T-helper 2 cell treated with Interferon-gamma antibody and Interleukin-4, amounts not matched to agents 5 μg/mL and 100 μg/mL, for 36 hours (primary cell): ENCODE measurements around the gene LRPAP1.

Experiments used
- DNase-seq: peaks from one replicate; pipeline ENCODE4 v3.0.0; 2021; ENCODE audit warnings: low spot score
- H3K27ac Mint-ChIP-seq: one replicate; pipeline ENCODE4 v1.8.0; 2021; ENCODE audit warnings: mild to moderate bottlenecking, mixed read lengths
- H3K27me3 Mint-ChIP-seq: one replicate; pipeline ENCODE4 v1.8.0; 2021; ENCODE audit warnings: low read depth, mixed read lengths
- H3K36me3 Mint-ChIP-seq: one replicate; pipeline ENCODE4 v1.8.0; 2021; ENCODE audit warnings: low read depth, mixed read lengths
- H3K4me1 Mint-ChIP-seq: one replicate; pipeline ENCODE4 v1.8.0; 2021; ENCODE audit warnings: low read depth, mixed read lengths
- H3K4me3 Mint-ChIP-seq: one replicate; pipeline ENCODE4 v1.8.0; 2022; ENCODE audit warnings: mild to moderate bottlenecking, moderate library complexity, mixed read lengths
- H3K9me3 Mint-ChIP-seq: one replicate; pipeline ENCODE4 v1.8.0; 2021; ENCODE audit warnings: mixed read lengths

LRPAP1 gene

DNA sequence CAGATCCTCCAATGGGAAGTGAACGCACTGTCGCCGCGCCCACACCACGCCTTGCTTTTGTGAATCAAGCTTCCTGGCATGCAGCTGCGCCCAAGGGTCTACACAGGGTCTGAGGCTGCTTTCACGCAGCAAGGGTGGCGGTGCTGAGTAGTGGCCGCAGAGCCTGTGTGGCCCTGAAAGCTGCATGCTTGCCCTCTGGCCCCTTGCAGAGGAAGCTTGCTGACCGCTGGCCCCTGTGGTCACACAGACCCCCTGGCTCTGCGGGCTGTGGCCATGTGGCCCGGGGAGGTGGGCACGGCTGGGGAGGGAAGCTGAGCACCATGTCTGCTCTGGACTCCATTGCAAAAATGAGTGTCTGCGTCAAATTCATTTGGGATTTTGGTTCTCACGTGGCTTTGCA, 60.3 kb downstream of the LRPAP1 start:
- Mint-ChIP-seq H3K4me1 (no peaks in the 10 kb centered on the region), H3K27me3 (no peaks in the 10 kb centered on the region), H3K9me3 (no peaks in the 10 kb centered on the region), H3K36me3 (no peaks in the 10 kb centered on the region), H3K4me3 (no peak overlapping the region), H3K27ac (no peak overlapping the region)
- DNase-seq = no peak

DNA sequence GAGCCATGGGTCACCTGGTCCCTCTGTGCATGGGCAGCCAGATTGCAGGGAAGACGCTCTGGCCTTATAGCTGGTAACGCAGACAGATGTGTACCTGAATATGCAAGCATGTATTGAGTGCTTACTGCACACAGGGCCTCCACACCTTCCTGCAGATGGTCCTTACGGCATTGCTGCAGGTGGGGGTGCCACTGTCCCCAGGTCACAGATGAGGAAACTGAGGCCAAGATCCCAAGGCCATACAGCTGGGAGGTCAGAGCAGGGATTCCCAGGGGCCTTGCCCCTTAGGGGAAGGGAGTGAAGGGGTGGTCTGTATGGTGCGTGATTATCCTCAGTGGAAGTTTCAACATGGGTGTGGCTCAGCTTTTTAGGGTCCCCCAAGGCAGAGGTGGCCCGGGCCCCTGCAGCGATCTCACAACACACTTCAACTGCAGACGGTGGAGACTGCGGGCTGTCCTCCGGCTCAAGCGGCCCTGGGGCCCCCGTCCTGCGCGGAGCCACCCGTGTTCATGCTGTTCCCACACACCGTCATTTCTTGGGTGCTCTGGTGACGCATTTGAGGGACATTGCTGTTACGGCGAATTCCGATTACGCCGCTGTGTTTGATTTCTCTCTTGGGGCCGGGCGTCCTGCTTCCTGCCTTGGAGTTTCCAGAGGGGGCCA, 61.0 kb downstream of the LRPAP1 start:
- Mint-ChIP-seq H3K36me3 (no peaks in the 10 kb centered on the region), H3K27me3 (no peaks in the 10 kb centered on the region), H3K27ac (no peak overlapping the region), H3K4me1 (no peaks in the 10 kb centered on the region), H3K9me3 (no peaks in the 10 kb centered on the region), H3K4me3 (no peak overlapping the region)
- no peak for DNase-seq

DNA sequence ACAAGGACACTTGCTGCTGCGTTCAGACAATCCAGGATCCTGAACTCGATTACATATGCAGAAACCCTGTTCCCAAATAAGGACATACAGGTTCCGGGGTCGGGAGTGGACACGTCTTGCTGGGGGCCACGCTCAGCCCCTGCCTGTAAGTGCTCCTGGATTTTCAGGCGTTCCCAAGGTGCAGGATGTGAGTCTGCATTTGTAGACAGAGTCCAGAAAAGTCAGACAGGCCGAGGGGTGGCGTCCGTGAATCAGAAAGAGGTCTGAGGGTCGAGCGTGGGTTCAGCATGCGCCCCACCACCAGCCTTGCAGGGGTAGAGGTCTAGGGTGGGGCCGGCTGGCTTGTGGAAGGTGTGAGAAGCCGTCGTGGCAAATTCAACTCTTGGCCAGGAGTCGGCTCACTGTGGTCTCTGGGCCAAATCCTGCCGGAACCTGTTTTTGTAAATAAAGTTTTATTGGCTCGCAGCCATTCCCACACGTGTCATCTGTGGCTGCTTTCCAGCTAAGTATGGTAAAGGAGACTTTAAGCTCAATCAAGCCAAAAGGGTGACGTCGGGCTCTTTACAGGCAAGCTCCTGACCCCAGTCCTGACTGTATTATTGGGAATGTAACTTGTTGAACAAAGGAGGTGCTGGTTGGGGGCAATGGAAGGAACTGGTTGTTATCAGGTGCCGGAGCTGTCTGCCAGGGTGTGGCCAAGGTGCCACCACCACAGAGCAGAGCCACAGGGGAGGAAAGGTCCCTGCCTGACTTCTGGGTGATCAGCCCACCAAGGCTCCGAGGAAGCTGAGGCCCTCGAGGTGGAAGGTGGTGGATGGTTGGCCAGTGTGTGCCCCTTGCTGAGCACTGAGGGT, 61.8 kb downstream of the LRPAP1 start:
- no peak overlapping the region for H3K27ac Mint-ChIP-seq
- no peaks in the 10 kb centered on the region for H3K9me3 Mint-ChIP-seq
- H3K36me3 Mint-ChIP-seq = no peaks in the 10 kb centered on the region
- no peaks in the 10 kb centered on the region for H3K4me1 Mint-ChIP-seq
- DNase-seq = no peak
- H3K4me3 Mint-ChIP-seq = no peak overlapping the region
- no peaks in the 10 kb centered on the region for H3K27me3 Mint-ChIP-seq

DNA sequence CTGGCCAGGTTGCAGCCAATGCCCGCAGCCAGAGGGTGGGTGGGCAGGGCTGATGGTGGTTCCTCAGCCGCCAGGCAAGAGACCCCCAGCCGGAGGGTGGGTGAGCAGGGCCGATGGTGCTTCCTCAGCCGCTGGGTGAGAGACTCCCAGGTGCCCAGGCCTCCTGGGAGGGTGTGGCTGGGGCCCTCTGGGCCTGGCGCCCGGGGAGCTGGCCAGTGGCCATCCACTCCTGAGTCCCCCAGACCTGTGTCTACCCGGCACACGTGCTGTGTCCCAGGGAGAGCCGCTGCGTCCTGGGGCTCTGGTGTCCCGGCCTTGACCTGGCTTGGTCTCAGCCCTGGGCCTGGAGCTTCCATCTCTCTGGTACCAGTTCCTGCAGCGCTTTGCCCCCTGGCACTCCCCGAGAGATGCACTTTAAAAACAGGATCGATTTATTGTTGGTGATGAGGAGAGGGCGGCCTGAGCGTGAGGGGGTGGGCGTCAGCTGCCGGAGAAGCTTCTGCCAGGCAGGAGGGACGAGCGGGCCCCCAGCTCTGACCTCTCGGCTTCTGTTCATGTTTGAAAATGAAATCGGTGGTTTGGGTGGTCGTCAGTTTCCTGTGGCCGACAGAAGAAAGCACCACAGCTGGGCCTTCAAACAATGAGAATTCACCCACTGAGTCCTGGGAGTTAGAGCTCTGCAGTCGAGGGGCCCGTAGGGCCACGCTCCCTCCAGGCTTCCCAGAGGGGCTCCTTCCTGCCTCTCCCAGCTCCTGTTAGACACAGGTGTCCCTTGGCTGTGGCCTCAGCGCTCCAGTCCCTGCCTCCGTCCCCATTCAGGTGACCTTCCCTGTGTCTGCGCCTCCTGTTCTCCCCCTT, 62.6 kb downstream of the LRPAP1 start:
- H3K27ac Mint-ChIP-seq = no peak overlapping the region
- no peak overlapping the region for H3K4me3 Mint-ChIP-seq
- no peaks in the 10 kb centered on the region for H3K36me3 Mint-ChIP-seq
- no peak for DNase-seq
- H3K27me3 Mint-ChIP-seq = no peaks in the 10 kb centered on the region
- no peaks in the 10 kb centered on the region for H3K9me3 Mint-ChIP-seq
- no peaks in the 10 kb centered on the region for H3K4me1 Mint-ChIP-seq

DNA sequence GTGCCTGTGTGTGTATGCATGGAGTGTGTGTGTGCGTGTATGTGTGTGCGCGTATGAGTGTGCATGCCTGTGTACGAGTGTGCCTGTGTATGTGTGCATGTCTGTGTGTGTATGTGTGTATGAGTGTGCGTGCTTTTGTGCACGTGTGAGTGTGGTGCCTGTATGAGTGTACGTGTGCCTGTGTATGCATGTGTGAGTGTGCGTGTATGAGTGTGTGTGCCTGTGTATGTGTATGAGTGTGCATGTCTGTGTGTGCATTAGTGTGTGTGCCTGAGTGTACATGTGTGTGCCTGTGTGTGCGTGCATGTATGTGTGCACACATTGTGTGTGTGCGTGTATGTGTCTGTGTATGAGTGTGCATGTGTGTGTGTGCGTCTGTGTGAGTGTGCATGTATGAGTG, 63.4 kb downstream of the LRPAP1 start:
- Mint-ChIP-seq H3K9me3 (no peaks in the 10 kb centered on the region), H3K27me3 (no peaks in the 10 kb centered on the region), H3K4me3 (no peak overlapping the region), H3K4me1 (no peaks in the 10 kb centered on the region), H3K27ac (no peak overlapping the region), H3K36me3 (no peaks in the 10 kb centered on the region)
- no peak for DNase-seq

DNA sequence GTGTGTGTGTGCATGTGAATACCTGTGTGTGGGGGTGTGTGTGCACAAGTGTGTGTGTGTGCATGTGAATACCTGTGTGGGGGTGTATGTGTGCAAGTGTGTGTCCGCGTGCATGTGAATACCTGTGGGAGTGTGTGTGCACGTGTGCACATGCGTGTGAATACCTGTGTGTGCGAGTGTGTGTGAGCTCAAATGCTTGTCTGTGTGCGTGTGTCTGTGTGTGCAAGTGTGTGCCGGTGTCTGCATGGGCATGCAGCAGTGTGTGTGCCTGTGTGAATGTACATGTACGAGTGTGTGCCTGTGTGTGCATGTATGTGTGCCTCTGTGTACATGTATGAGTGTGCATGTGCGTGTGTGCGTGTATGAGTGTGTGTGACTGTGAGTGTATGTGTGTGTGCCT, 64.1 kb downstream of the LRPAP1 start:
- DNase-seq = no peak
- no peak overlapping the region for H3K4me3 Mint-ChIP-seq
- H3K4me1 Mint-ChIP-seq = no peaks in the 10 kb centered on the region
- no peak overlapping the region for H3K27ac Mint-ChIP-seq
- no peaks in the 10 kb centered on the region for H3K27me3 Mint-ChIP-seq
- no peaks in the 10 kb centered on the region for H3K9me3 Mint-ChIP-seq
- H3K36me3 Mint-ChIP-seq = no peaks in the 10 kb centered on the region

DNA sequence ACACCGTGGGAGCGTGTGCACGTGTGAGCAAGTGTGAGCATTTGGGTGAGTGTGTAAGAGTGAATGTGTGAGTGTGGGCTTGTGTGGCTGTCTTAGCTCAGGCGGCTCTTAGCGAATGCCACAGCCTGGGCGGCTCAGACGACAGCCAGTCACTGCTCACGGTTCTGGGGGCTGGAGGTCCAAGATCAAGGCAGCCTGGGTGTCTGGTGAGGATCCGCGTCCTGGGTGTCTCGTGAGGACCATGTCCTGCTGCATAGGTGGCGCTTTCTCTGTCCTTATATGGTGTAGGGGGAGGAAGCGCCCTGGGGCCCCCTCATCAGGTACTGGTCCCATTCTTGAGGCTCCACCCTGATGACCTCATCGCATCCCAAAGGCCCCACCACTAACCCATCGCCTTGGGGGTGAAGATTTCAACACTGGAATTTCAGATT, 64.6 kb downstream of the LRPAP1 start:
- Mint-ChIP-seq H3K9me3 (no peaks in the 10 kb centered on the region), H3K4me1 (no peaks in the 10 kb centered on the region), H3K27me3 (peaks cover 2% of the 10 kb centered on the region), H3K4me3 (no peak overlapping the region), H3K27ac (no peak overlapping the region), H3K36me3 (no peaks in the 10 kb centered on the region)
- DNase-seq = no peak

DNA sequence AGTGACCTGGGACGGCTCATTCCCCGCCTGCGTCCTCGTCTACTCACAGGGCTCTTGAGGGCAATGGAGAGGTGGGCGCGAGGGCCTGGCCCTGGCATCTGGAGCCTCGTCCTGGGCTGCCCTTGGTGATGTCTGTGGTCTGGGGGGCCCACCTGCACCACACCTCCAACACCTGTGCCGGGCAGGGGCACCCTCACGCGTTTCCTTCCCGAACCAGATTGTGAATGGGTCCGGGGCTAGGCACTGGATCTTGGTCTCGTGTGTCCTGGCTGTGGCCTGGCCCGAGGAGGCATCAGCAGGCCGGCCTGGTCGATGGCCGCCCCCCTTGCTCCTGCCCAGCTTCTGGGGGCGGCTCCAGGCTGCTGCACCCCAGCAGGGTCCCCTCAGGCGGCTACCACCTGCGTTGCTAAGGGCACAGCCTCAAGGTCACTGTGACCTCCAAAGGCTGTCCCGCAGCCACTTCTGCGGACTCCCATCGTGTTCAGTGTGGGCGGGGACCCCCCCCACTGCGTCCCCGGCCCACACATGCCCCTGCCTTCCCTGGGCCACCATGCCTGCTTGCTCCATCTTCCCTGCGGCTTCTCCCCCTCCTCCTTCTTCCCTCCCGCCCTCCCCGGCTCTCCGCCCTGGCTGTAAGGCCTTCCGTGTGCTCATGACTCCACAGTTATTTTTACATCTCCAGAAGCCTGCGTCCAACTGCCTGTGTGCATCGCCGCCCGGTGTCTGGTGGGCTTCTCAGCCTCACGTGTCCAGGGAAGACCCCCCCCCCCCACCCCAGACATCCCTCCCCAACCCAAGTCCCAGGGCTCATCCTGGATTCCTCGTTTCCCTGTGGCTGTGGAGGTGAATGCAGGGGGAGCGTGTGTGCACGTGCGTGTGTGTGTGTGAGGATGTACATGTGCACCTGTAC, 65.3 kb downstream of the LRPAP1 start:
- Mint-ChIP-seq H3K27me3 (peaks cover 8% of the 10 kb centered on the region), H3K36me3 (no peaks in the 10 kb centered on the region), H3K27ac (no peak overlapping the region), H3K9me3 (no peaks in the 10 kb centered on the region), H3K4me3 (no peak overlapping the region), H3K4me1 (no peaks in the 10 kb centered on the region)
- DNase-seq = no peak

DNA sequence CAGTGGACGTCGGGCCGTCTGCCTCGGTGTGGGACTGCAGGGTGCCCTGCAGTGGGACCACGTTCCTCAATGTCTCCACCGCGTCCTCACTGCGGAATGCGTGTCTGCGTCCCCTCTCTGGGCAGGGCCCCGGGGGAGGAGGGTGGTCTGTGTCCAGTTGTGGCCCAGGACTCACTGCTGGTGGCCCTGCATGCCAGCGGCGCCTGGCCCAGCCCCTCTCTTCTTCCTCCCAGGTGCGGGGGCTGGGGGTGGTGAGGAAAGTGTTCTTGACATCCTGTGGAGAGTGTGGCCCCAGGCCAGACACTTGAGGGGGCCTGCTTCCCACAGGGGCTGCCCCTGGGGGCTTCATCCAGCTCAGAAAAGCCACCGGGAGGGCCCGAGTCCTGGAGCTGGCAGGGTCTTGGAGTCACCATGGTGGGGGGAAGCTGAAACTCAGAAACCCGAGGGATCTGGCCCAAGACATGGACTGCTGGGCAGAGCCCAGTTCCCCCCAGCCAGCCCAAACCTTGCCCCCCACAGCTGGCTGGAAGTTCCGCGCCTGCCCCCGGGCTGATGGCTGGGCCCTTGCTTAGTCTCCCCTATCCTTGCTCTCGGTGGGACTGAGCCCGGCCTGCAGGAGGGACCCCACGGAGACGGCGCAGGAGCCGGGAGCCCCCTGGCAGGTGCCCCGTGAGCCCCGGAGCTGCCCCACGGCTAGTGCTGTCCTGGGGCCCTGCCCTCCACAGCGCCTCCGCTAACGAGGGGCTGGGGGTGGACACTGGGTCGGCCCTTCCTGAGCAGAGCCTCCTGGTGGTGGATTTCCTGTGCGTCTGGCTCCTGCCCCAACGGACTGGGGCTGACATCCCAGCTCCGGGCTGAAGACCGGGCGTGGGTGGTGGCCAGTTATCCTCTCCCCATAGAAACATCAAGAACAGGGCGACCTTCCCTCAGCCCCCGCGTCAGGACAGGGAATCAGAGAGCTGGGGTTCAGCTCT, 66.2 kb downstream of the LRPAP1 start:
- Mint-ChIP-seq H3K9me3 (no peaks in the 10 kb centered on the region), H3K27me3 (peaks cover 10% of the 10 kb centered on the region), H3K4me3 (no peak overlapping the region), H3K27ac (no peak overlapping the region), H3K36me3 (no peaks in the 10 kb centered on the region), H3K4me1 (no peaks in the 10 kb centered on the region)
- no peak for DNase-seq

DNA sequence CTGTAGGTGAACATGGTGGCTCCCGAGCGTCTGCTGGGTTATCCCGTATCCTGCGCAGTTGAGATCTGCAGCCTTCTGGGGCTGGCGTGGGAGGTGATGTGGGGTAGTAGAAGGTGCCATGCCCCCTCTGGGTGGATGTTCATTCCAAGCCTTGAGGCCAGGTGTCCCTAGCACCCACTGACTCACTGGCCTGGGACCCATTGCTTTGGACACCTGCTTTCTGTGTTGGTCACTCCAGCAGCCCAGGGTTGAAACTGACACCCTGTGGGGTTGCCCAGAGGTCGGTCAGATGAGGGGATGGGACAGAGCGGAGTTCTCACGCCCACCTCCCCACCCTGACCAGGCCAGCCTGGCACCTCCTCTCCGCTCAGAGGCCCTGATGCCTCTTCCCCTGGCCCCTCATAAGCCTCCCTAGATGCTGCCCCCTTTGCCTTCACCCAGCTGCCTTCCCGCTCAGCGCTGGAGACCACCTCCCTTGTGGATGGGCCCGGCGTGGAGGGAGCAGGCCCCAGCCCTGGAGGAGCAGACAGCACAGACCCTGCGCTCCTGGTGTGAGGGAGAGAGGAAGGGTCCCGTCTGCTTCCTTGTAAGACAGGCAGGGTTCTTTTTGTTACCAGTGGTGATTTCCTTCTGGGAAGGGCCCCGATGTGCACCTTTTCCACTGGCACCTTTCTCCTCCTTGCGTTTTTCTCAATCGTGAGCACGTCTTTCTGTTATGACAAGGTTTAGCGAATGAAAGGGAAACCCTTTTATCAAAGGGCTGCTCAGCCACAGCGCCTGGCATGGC, 67.1 kb downstream of the LRPAP1 start:
- H3K9me3 Mint-ChIP-seq = no peaks in the 10 kb centered on the region
- H3K4me3 Mint-ChIP-seq = no peak overlapping the region
- no peaks in the 10 kb centered on the region for H3K4me1 Mint-ChIP-seq
- no peak for DNase-seq
- no peaks in the 10 kb centered on the region for H3K36me3 Mint-ChIP-seq
- peaks cover 10% of the 10 kb centered on the region for H3K27me3 Mint-ChIP-seq
- H3K27ac Mint-ChIP-seq = no peak overlapping the region

DNA sequence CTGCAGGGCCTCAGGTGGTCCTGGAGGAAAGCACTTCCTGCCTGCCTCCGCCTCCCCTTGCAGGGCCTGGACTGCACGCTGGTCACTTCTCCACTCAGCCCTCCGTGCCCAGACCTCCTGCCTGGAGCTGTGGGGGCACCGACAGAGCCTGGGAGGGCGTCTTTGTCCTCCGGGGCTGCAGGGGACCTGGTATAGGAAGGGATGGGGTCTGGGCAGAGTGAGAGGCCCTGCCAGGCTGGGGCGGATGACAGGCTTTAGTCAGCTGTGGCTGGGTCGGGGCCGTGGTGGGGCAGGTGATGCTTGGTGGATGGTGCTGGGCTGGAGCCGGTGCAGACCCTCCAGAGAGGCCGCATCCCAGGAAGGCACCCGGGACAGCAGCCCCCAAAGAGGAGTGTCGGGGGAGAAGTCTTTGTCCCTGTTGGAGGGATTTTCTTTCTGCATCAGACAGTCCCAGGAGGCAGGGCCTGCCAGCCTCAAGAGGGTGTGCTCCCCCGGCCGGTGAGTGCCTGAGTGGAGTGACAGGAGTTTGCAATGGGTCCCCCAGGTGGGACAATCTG, 67.8 kb downstream of the LRPAP1 start:
- Mint-ChIP-seq H3K27me3 (peaks cover 10% of the 10 kb centered on the region), H3K4me1 (no peaks in the 10 kb centered on the region)

More for the DNA sequence above, 67.8 kb downstream of the LRPAP1 start:
- no peaks in the 10 kb centered on the region for H3K36me3 Mint-ChIP-seq
- H3K27ac Mint-ChIP-seq = no peak overlapping the region
- no peak for DNase-seq
- H3K9me3 Mint-ChIP-seq = no peaks in the 10 kb centered on the region
- no peak overlapping the region for H3K4me3 Mint-ChIP-seq
